NCI-H187 treated with DMSO at 0.1 percent for 48 hours (cell line): Measurements from ENCODE around the gene TRIM5.
"Not testable (repeated sequence)": the region's sequence is repeated elsewhere in the genome, so short reads cannot be mapped to it uniquely, and the experiment has no call there.

Source experiments
- DNase-seq: peaks from one replicate; lab custom pipeline; 2025; lab: John Stamatoyannopoulos, UW

TRIM5 gene, protein sequence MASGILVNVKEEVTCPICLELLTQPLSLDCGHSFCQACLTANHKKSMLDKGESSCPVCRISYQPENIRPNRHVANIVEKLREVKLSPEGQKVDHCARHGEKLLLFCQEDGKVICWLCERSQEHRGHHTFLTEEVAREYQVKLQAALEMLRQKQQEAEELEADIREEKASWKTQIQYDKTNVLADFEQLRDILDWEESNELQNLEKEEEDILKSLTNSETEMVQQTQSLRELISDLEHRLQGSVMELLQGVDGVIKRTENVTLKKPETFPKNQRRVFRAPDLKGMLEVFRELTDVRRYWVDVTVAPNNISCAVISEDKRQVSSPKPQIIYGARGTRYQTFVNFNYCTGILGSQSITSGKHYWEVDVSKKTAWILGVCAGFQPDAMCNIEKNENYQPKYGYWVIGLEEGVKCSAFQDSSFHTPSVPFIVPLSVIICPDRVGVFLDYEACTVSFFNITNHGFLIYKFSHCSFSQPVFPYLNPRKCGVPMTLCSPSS

DNA sequence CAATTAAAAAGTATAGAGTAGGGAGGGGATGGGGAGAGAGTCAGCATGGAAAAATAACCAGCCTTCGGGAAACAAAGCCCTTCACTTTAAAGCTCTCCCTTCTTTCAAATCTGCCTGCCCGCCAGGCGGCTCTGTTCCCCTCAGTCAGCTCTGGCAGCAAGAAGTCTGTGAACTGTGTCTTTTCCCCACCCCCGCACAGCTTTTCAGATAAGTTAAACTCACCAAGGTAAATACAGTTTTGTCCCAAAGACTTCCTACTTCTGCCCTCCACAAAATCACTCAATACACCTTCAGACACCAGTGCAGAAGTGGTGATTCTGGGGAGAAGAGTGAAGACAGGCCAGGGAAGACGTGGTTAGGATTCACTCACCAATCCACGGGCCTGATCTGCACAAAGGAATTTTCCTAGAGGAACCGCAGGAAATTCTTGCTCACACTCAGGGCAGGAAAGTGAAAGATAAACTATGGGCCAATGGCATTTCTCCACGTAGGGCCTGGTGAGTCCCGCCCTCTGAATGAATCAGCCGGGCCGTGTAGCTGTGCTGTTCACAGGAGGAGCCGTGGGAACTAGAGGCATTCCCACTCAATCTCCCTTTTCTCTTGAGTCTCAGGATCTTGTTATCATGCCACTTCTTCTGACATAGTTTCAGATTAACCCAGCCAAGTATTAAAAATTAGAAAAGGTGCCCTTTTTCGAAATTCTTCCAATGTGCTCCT is at the start of gene TRIM5:
TSS of gene TRIM5 (minus strand) at position 429 of the 717 bp plus-strand sequence. CDS start 4,897 bp downstream, outside the sequence.
- DNase-seq, result no peak

DNA sequence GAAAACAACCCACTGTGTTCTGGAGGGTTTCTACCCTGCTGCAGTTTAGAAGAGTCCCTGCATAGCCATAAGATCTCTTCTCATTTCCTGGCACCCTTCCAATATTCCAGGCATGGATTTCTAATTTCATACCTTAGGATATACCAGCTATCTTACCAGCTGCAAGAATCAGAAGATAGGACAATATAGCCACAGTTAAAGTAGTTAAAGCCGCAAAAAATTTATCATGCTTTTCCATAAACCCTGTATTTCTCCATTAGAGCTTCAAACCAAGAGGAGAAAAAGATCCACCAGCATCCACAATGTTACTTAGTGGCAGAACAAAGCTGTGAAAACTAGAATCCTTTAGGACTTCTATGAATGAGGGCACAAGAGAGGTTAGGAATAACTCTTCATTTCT is 42.8 kb upstream of the TRIM5 start:
- DNase-seq, result no peak

DNA sequence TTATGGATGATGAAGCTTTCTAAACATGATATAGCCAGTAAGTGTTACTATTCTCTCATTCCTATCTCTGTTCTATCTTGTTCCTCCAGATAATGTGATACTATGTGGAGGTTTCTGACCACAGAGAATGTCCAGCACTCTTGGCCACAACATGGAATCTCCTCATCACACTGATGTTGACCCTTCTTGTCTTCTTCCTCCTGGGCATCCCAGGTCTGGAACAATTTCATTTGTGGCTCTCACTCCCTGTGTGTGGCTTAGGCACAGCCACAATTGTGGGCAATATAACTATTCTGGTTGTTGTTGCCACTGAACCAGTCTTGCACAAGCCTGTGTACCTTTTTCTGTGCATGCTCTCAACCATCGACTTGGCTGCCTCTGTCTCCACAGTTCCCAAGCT is 41.5 kb upstream of the TRIM5 start:
- no peak for DNase-seq

DNA sequence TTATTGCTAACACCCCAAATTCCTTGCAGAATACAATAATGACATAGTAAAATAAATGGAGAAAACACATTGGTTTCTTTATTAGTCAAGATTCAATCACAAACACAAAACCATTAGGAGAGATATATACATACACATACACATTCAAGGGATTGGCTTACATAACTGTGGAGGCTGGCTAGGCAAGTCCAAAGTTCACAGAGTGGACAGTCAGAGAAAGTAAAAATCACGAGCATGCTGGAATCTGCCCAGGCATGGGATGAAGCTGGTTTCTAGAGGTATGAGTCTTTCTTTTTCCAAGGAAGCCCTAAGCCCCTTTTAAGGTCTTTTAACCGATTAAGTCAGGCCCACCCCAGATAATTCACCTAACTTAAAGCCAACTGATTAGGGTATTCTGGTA is 37.7 kb upstream of the TRIM5 start:
- DNase-seq, result no peak

DNA sequence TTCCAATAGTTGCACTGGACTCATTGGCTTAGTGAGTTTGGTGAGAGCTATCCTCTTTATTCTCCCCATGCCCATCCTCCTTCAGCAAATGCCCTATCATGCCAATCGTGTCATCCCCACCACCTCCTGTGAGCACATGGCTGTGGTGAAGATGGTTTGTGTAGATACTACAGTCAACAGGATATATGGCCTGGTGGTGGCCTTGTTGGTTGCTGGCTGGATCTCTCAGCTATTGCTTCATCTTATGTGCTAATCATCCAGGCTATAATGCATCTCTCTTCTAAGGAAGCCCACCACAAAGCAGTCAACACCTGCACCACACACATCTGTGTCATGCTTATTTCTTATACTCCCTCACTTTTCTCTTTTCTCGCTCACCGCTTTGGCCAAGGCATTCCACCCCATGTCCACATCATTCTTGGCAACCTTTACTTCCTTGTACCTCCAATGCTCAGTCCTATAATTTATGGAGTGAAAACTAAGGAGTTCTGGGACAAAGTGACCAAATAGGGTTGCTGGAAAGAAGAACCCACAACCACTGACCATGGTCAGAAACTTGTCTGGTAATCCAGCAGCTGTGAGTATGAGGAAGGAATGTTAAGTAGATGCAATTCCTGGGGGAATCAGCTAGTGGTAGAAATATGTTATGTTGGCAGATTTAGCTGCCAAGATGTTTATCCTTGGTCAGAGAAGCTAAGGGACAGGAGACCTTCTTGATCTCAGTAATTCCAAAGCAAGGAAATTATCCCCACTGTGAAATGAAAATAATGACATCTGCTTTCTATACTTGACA is 35.0 kb upstream of the TRIM5 start:
- no peak for DNase-seq

DNA sequence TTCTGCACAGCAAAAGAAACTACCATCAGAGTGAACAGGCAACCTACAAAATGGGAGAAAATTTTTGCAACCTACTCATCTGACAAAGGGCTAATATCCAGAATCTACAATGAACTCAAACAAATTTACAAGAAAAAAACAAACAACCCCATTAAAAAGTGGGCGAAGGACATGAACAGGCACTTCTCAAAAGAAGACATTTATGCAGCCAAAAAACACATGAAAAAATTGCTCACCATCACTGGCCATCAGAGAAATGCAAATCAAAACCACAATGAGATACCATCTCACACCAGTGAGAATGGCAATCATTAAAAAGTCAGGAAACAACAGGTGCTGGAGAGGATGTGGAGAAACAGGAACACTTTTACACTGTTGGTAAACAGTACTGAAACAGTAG is 31.6 kb upstream of the TRIM5 start:
- not testable (repeated sequence) for DNase-seq

DNA sequence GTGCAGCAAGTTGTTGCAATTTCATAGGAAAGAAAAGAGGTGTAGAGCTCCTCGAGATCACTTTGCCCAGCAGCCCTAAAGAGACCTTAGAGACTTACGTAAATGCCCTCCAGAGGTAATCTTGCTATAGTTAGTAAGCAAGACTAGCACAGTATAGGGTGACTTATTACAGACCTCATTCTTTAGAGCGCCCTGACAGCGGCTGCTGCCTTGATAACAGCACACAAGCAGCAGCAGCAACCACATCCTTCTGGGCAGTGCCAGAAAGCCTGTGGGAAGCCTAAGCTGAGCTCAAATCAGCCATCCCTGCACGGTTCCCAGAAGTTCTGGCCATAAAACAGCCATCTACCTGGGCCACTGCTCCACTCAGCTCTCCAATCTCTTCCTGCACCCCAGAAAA is 28.8 kb upstream of the TRIM5 start:
- no peak for DNase-seq

DNA sequence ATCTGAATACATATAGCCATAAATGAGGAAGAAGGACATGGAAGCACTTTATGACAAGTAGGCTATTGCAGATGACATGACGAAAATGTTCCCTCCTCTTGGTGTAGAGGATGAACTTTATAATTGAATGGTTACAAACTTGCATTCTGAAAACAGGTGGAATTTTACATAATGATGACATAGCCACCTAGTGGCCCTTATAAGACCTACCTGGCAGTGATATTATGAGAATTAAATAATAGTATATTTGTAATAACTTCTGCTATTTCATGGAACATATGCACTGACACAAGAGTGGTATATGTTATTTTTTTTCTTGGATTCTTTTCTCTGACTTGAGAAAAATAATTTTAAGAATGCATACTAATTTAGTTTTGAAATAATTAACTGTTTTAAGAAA is 27.6 kb upstream of the TRIM5 start:
- DNase-seq, result no peak

DNA sequence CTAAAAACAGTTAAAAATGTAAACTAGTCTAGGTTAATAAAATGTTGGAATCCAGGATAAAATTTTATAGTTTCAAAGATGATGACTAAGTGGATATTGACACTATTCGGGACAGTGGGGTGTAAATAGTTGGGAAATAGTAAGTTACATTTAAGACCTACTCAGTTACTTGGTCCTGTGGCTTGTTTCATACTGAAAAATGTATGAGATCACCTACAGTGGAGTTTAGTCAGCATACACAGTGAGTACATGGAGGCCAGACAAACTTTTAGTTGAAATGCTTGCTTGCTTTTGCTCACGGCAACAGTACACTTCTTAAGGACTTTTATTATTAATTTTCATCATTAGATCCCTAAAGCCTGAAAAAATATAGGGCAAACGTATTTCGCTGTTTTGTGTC is 20.8 kb upstream of the TRIM5 start:
- DNase-seq, result no peak

DNA sequence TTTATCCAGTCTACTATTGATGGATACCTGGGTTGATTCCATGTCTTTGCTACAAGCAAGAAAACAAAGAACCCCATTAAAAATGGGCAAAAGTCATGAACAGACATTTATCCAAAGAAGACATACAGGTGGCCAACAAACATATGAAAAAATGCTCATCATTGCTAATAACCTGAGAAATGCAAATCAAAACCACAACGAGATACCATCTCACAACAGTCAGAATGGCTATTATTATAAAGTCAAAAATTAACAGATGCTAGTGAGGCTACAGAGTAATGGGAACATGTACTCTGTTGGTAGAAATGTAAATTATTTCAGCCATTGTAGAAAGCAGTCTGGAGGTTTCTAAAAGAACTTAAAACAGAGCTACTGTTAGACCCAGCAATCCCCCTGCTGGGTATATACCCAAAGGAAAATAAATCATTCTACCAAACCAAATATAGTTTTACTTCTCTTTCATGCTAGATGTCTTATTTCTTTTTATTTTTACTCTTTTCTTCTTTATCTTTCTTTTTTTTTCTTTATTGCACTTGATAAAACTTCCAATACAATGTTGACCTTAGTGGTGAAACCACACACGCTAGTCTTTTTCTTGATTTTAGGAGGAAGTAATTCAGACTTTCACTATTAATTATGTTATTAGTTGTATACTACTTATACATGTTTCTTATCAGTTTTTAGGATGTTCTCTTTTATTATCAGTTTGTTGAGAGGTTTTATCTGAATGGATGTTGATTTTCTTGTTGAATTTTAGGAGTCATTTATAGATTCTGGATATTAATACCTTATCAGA is 19.1 kb upstream of the TRIM5 start:
- no peak for DNase-seq

DNA sequence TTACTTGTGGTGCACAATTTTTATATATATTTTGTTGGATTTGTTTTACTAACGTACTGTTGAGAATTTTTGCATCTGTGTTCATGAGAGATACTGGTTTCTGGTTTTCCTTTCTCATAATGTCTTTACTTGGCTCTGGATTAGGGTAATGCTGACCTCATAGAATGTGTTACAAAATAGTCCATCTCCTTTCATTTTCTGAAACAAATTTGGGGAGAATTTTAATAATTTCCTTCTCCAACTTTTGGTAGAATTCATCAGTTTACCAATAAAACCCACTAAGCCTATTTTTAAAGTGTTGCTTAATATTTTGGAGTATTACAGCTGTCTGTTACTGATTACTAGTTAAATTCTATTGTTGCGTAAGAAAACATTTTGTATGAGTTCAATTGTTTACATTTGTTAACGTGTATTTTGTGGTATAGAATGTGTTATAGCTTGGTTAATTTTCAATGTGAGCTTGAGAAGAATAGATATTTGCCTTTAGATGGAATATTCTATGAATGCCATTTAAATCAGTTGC is 16.2 kb upstream of the TRIM5 start:
- no peak for DNase-seq

DNA sequence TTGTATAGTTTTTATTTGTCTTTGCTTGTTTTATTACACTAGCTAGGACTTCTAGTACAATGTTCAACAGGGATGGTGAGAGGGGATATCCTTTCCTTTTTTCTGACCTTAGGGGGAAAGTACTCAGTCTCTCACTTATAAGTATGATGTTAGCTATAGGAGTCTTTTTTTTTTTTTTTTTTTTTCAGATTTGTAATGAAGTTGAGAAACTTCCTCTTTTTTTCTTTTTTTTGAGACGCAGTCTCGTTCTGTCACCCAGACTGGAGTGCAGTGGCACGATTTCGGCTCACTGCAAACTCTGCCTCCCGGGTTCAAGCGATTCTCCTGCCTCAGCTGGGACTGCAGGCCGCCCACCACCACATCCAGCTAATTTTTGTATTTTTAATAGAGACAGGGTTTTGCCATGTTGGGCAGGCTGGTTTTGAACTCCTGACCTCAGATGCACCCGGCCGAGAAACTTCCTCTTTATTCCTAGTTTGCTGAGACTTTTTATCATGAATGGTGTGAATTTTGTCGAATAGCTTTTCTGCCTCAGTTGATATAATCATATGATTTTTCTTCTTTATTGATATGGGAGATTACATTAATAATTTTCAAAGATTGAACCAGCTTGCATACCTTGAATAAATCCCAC is 15.7 kb upstream of the TRIM5 start:
- no peak for DNase-seq

DNA sequence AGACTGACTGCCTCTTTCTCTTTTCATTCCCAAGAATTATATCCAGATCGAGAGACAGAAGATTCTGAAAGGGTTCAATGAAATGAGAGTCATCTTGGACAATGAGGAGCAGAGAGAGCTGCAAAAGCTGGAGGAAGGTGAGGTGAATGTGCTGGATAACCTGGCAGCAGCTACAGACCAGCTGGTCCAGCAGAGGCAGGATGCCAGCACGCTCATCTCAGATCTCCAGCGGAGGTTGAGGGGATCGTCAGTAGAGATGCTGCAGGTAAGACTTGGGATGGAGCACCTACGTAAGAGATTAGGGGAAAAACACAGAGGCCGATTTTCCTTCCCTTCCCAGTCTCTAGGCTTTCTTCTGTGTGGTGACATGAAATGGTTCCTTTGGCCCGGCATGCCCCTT is 13.4 kb upstream of the TRIM5 start:
- no peak for DNase-seq

DNA sequence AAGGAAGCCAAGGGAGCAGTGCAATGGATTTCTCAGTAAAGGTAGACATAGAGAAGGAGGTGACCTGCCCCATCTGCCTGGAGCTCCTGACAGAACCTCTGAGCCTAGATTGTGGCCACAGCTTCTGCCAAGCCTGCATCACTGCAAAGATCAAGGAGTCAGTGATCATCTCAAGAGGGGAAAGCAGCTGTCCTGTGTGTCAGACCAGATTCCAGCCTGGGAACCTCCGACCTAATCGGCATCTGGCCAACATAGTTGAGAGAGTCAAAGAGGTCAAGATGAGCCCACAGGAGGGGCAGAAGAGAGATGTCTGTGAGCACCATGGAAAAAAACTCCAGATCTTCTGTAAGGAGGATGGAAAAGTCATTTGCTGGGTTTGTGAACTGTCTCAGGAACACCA is 11.3 kb upstream of the TRIM5 start:
- no peak for DNase-seq

DNA sequence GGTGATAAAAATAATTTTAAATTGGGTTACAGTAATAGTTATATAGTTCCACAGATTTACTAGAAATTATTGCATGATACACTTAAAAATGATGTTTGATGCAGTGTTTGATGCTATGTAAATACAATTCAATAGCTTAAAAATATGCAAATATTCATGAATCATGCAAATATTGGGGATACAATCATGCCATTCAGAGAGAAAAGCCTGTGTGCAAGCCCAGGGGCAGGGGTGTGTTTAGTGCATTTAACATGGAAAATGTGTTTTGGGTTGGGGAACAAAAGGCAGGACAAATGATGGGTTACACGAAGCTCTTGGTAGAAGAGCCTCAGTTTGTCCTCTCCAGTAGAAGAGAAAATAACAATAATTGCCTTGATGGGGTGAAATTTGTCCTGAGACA is 10.7 kb upstream of the TRIM5 start:
- no peak for DNase-seq

DNA sequence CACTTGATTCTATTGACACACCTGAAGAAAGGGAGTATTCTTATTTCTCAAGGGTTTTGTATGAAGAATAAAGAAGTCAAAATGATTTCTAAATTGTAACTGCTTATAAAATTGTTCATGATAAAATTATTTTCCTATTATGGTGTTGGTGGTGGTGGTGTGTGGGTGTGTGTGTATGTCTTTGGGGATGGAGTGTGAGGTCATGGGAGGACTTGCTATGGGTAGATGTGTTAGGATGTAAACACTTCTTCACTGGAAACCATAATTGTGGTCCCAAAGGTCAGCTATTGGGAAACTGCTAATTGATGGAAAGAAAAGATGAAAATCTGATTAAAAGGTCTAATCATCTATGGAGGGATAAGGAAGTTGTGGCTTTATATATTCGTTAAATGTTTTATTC is 9.8 kb upstream of the TRIM5 start:
- no peak for DNase-seq

DNA sequence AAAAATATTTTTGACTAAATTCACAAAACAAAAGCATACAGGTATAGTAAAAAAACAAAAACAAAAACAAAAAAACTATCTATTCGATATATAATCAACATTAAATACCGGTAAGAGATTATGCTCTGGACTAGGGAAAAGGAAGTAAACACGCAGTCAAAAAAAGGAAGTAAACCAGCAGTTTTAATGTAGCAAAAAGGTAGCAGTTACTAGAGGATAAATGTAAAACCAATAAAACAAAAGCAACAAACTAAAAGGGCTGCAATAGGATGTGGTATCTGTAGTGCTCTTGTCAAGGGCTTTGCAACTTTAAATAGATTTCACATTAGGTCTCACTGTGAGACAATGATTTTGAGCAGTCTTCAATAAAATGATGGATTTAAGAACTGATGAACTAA is 7.1 kb upstream of the TRIM5 start:
- DNase-seq, result no peak

DNA sequence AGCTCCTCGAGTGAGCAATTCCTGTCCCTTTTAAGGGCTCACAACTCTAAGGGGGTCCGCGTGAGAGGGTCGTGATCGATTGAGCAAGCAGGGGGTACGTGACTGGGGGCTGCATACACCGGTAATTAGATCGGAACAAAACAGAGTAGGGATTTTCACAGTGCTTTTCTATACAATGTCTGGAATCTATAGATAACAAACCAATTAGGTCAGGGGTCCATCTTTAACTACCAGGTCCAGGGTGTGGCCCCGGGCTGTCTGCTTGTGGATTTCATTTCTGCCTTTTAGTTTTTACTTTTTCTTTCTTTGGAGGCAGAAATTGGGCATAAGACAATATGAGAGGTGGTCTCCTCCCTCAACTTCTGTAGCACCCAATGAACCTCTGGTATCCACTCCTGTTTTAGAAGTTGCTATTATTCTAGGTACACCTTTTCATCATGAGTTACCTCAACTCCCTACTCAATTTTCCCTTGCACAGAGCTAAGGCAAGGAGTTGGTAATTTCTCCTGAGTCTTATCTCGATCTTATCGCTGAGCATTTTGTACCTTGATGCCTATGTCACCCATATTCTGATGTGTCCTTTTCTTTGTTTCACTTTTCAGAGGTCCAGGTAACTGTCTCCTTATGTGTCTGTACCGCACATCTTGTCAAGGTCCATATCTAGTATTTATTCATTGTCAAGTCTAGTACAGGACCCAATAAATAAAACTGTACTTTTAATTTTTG is 6.5 kb upstream of the TRIM5 start:
- not testable (repeated sequence) for DNase-seq

DNA sequence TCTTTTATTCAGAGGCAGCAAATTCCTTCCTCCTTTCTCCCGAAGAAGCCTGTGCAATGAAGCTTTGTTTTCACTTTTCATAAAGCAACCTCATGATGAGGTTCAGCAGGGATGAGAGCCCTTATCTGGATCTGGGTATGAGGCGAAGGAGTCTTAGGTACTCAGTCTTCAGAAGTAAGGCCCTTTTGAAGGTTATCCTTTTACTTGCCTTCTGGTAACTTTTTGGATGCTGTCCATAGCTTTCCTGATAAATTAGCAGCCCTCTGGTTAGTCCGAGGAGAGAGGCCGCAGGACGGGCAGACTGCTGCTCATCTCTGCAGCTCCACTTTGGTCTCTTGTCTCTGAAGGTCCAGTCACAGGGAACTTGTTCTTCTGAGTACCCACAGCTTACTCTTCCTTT is 5.9 kb upstream of the TRIM5 start:
- DNase-seq, result no peak

DNA sequence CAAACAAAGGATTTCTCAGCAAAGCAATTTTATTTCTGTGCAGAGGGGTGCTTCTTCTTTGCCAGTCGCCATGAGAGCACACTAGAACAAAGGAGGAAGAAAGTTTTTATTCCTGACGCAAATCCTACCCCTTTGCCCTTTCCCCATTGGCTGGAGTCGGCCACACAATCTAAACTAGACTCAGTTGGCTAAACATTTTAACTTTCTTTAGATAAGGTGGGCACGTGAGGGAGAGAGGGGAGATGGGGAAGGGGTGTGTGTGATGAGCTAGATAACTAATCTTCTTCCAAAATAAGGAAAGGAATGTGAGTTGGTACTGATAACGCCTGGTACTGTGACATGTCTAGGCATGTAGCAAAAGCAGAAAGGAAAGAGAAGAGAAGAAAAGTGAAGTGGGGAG is 5.3 kb upstream of the TRIM5 start:
- no peak for DNase-seq
